Glutamatergic neuron (in vitro differentiated cells): ENCODE results near the gene LPIN1. TPM values are rescaled to one million over a fixed set of nuclear protein-coding genes. Genes with fewer than 3 reads are reported as not detected.

Experiments
- DNase-seq: peaks from one replicate; pipeline ENCODE4 v3.0.0; 2022
- H3K27ac Mint-ChIP-seq: one replicate; pipeline ENCODE4 v1.8.0; 2020; ENCODE audit warnings: mild to moderate bottlenecking, mixed read lengths, inconsistent platforms; ENCODE audit not compliant: unreplicated experiment
- H3K27me3 Mint-ChIP-seq: one replicate; pipeline ENCODE4 v1.8.0; 2020; ENCODE audit warnings: mild to moderate bottlenecking, moderate library complexity, mixed read lengths, inconsistent platforms; ENCODE audit not compliant: unreplicated experiment
- H3K36me3 Mint-ChIP-seq: one replicate; pipeline ENCODE4 v1.8.0; 2020; ENCODE audit warnings: mild to moderate bottlenecking, mixed read lengths, inconsistent platforms; ENCODE audit not compliant: unreplicated experiment
- H3K4me1 Mint-ChIP-seq: one replicate; pipeline ENCODE4 v1.8.0; 2020; ENCODE audit warnings: mild to moderate bottlenecking, low read depth, mixed read lengths, inconsistent platforms; ENCODE audit not compliant: unreplicated experiment
- H3K4me3 Mint-ChIP-seq: one replicate; pipeline ENCODE4 v1.8.0; 2020; ENCODE audit warnings: mild to moderate bottlenecking, mixed read lengths, inconsistent platforms; ENCODE audit not compliant: unreplicated experiment
- H3K9me3 Mint-ChIP-seq: one replicate; pipeline ENCODE4 v1.8.0; 2020; ENCODE audit warnings: mild to moderate bottlenecking, moderate library complexity, mixed read lengths, inconsistent platforms; ENCODE audit not compliant: unreplicated experiment
- total RNA-seq: library from RNA; stranded (reverse); fragmentation: NEBNext Ultra II Directional; extraction: Animal tissue kit (Norgen Biotek cat#: 25700); gene quantifications from one replicate; pipeline ENCODE4 v1.2.1, GENCODE V29; 2021; ENCODE audit not compliant: unreplicated experiment
- TF ChIP-seq, protein P1 (sequence below): fragments of 200-600 bp; sonication (generic); IDR thresholded peaks from one replicate; pipeline ENCODE4 v1.5.0; 2021; ENCODE audit not compliant: partially characterized antibody, unreplicated experiment

LPIN1 gene
- total RNA-seq, 1 donor from 2014 or later: 142 TPM

DNA sequence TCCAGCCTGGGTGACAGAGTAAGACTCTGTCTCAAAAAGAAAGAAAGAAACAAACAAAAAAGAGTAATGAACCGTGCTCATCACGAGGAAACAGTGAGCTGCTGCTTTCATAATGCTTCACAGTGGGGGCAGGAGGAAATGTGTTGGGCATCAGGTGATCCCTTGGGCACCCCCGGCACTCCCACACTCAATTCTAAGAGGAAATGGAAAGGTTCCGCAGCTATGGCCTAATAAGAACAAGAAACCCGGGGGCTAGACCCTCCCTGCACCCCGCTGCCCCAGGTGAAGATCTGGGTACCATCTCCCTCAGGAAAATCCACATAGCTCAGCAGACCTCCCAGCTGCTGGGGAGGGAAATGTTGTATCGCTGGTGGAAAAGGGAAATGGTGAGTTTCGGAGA, 118.9 kb downstream of the LPIN1 start:
- TF ChIP-seq, protein P1, sequence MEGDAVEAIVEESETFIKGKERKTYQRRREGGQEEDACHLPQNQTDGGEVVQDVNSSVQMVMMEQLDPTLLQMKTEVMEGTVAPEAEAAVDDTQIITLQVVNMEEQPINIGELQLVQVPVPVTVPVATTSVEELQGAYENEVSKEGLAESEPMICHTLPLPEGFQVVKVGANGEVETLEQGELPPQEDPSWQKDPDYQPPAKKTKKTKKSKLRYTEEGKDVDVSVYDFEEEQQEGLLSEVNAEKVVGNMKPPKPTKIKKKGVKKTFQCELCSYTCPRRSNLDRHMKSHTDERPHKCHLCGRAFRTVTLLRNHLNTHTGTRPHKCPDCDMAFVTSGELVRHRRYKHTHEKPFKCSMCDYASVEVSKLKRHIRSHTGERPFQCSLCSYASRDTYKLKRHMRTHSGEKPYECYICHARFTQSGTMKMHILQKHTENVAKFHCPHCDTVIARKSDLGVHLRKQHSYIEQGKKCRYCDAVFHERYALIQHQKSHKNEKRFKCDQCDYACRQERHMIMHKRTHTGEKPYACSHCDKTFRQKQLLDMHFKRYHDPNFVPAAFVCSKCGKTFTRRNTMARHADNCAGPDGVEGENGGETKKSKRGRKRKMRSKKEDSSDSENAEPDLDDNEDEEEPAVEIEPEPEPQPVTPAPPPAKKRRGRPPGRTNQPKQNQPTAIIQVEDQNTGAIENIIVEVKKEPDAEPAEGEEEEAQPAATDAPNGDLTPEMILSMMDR: no peak
- peaks cover under 1% of the 10 kb centered on the region for H3K36me3 Mint-ChIP-seq
- no peak for DNase-seq

GRCh38 chr2:11865805-11866204, 119.4 kb downstream of the LPIN1 start:
- TF ChIP-seq, protein P1: no peak
- Mint-ChIP-seq H3K36me3 (no peaks in the 10 kb centered on the region), H3K9me3 (peaks cover 8% of the 10 kb centered on the region), H3K27me3 (no peaks in the 10 kb centered on the region), H3K27ac (no peak overlapping the region), H3K4me1 (peaks cover 2% of the 10 kb centered on the region), H3K4me3 (no peak overlapping the region)
- no peak for DNase-seq

More for the DNA sequence above, 118.9 kb downstream of the LPIN1 start:
- H3K4me1 Mint-ChIP-seq: peaks cover 2% of the 10 kb centered on the region
- no peaks in the 10 kb centered on the region for H3K27me3 Mint-ChIP-seq
- H3K27ac Mint-ChIP-seq: no peak overlapping the region
- peaks cover 8% of the 10 kb centered on the region for H3K9me3 Mint-ChIP-seq
- no peak overlapping the region for H3K4me3 Mint-ChIP-seq

DNA sequence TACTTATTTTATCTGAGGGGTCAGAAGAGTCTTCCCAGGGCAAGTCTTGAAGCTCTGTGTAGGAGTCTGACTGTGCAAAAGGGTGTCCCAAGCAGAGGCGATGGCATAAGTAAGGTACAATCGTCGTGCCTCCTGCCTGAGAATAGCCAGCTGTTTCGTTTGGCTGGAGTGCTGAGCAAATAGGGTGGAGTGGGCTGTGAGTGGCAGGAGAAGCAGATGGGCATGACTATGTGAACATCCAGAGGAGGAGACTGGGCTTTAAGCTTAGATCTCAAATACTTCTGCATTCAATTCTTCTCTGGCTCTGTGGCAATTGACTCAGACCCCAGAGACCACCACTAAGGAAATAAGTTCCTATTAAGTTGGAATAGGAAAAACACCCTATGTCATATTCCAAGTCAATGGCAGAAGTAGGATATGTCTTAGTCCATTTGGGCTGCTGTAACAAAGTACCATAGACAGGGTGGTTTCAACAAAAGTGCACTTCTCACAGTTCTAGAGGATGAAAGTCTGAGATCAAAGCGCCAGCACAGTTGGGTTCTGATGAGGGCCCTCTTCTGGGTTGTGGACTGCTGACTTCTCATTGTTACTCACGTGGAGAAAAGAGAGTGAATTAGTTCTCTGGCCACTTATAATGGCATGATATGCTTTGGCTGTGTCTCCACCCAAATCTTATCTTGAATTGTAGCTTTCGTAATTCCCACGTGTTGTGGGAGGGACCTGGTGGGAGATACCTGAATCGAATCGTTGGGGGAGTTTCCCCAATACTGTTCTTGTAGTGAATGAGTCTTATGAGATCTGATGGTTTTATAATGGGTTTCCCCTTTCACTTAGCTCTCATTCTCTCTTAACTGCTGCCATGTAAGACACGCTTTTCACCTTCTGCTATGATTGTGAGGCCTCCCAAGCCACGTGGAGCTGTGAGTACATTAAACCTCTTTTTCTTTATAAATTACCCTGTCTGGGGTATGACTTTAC, 120.2 kb downstream of the LPIN1 start:
- Mint-ChIP-seq H3K36me3 (no peaks in the 10 kb centered on the region), H3K9me3 (peaks cover 6% of the 10 kb centered on the region), H3K4me1 (peaks cover 2% of the 10 kb centered on the region), H3K27me3 (no peaks in the 10 kb centered on the region), H3K27ac (no peak overlapping the region), H3K4me3 (no peak overlapping the region)
- TF ChIP-seq, protein P1: no peak
- no peak for DNase-seq

GRCh38 chr2:11867926-11868325, 121.5 kb downstream of the LPIN1 start:
- DNase-seq: no peak
- Mint-ChIP-seq H3K27ac (no peak overlapping the region), H3K27me3 (no peaks in the 10 kb centered on the region), H3K36me3 (no peaks in the 10 kb centered on the region), H3K9me3 (peaks cover 6% of the 10 kb centered on the region), H3K4me1 (peaks cover 2% of the 10 kb centered on the region), H3K4me3 (no peak overlapping the region)
- TF ChIP-seq, protein P1: no peak

- no peak for DNase-seq
- no peak overlapping the region for H3K4me3 Mint-ChIP-seq
- H3K36me3 Mint-ChIP-seq: no peaks in the 10 kb centered on the region
- H3K27ac Mint-ChIP-seq: no peak overlapping the region
- H3K4me1 Mint-ChIP-seq: no peaks in the 10 kb centered on the region
- TF ChIP-seq, protein P1: no peak
- no peaks in the 10 kb centered on the region for H3K9me3 Mint-ChIP-seq
- no peaks in the 10 kb centered on the region for H3K27me3 Mint-ChIP-seq
These were observed 123.1 kb downstream of the LPIN1 start for GRCh38 chr2:11869391-11869991.
